HEK293T (cell line): Measurements from ENCODE around the gene MTA3.

Source experiments
- FOXM1 ChIP-seq: fragments of 450-650 bp; IDR thresholded peaks from 2 replicates; pipeline ENCODE4 v1.6.1; 2017; ENCODE audit warnings: mild to moderate bottlenecking, borderline replicate concordance
- HDGF ChIP-seq: fragments of 450-650 bp; IDR thresholded peaks from 2 replicates; pipeline ENCODE4 v1.6.1; 2017; ENCODE audit warnings: antibody characterized with exemption, borderline replicate concordance
- TF ChIP-seq, protein P1 (sequence below): fragments of 450-650 bp; IDR thresholded peaks from 2 replicates; pipeline ENCODE4 v1.6.1; 2016

DNA sequence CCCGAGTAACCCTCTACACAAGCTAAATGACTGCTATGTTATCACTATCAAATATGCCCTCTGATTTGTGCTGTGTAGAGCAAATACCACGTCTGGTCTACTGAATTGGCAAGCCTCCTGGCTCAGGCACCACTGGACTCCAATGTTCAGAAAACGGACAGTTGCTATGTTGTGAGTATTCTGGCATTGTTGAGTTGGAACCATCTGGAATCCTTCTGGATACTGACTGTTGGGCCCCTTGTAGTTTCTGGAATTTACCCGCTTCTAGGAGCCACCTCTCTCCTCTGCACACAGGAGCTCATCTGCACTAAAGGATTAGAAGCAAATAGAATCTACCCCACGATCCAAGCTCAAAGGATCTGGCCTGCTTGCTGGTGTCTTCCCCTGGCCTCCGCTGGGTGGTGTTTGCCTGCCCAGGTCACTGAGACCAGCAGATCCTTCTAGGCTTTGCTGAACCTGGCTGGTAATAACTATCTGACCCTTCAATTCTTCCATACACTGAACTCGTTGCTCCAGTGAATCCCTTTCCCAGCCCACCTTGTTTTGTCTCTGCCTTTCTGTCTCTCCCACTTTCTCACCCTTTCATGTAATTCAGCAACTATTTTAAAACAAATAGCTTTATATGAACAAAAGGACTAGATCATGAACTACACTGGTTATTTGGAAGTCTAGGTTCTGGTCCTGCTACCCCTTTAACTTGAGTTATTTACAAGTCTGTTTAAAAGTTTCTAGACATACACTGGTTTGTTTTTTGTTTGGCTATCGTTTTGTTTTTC lies 226.0 kb downstream of the MTA3 start:
- TF ChIP-seq FOXM1 (no peak), HDGF (no peak)
- TF ChIP-seq, protein P1, sequence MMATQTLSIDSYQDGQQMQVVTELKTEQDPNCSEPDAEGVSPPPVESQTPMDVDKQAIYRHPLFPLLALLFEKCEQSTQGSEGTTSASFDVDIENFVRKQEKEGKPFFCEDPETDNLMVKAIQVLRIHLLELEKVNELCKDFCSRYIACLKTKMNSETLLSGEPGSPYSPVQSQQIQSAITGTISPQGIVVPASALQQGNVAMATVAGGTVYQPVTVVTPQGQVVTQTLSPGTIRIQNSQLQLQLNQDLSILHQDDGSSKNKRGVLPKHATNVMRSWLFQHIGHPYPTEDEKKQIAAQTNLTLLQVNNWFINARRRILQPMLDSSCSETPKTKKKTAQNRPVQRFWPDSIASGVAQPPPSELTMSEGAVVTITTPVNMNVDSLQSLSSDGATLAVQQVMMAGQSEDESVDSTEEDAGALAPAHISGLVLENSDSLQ, result no peak
